Lower lobe of right lung (tissue), 2 donors: ENCODE data around the gene LTB4R. TPM values are rescaled to one million over a fixed set of nuclear protein-coding genes. Genes with fewer than 3 reads are reported as not detected.
A peak's percentile ranks its signal among the peaks of the same experiment; 100 is the strongest.

Experiments used
- ATAC-seq, 2 donors: fragments of 200-7000 bp; cut with Tn5 transposase; one replicate each; pipeline ENCODE4 v1.9.1; 2020 to 2022; ENCODE audit warnings: mild to moderate bottlenecking in 2 of 2, moderate library complexity in 2 of 2
- DNase-seq: peaks from one replicate; pipeline ENCODE4 v3.0.0-alpha.2; 2020
- H3K27ac ChIP-seq: fragments of 200-600 bp; one replicate; pipeline ENCODE4 v1.8.0; 2022
- H3K27me3 ChIP-seq: fragments of 200-600 bp; one replicate; pipeline ENCODE4 v1.8.0; 2022; ENCODE audit warnings: low read depth
- H3K36me3 ChIP-seq: fragments of 200-600 bp; one replicate; pipeline ENCODE4 v1.8.0; 2022; ENCODE audit warnings: mild to moderate bottlenecking
- H3K4me1 ChIP-seq: fragments of 200-600 bp; one replicate; pipeline ENCODE4 v1.8.0; 2022
- H3K4me3 ChIP-seq: fragments of 200-600 bp; one replicate; pipeline ENCODE4 v1.8.0; 2022; ENCODE audit warnings: mild to moderate bottlenecking
- H3K9me3 ChIP-seq: fragments of 200-600 bp; one replicate; pipeline ENCODE4 v1.8.0; 2022
- intact Hi-C: fragments of 100-400 bp; cut with DNase I; formaldehyde crosslinking; loops from one replicate; pipeline ENCODE4 v1.11.0; 2022
- total RNA-seq: library from RNA; stranded (reverse); fragmentation: NEBNext Ultra II Directional; extraction: Animal tissue kit (Norgen Biotek cat#: 25700); gene quantifications from one replicate; pipeline ENCODE4 v1.2.1, GENCODE V29; 2021
- TF ChIP-seq, protein P1 (sequence below): fragments of 200-600 bp; IDR thresholded peaks from one replicate; pipeline ENCODE4 v1.8.0; 2022; ENCODE audit warnings: antibody characterized with exemption, mild to moderate bottlenecking
- donor health status: DM: no; HTN: yes; CAD: no; lungs with severe emphysema.

LTB4R gene
- total RNA-seq, 1 donor from 2014 or later: 14.1 TPM

DNA sequence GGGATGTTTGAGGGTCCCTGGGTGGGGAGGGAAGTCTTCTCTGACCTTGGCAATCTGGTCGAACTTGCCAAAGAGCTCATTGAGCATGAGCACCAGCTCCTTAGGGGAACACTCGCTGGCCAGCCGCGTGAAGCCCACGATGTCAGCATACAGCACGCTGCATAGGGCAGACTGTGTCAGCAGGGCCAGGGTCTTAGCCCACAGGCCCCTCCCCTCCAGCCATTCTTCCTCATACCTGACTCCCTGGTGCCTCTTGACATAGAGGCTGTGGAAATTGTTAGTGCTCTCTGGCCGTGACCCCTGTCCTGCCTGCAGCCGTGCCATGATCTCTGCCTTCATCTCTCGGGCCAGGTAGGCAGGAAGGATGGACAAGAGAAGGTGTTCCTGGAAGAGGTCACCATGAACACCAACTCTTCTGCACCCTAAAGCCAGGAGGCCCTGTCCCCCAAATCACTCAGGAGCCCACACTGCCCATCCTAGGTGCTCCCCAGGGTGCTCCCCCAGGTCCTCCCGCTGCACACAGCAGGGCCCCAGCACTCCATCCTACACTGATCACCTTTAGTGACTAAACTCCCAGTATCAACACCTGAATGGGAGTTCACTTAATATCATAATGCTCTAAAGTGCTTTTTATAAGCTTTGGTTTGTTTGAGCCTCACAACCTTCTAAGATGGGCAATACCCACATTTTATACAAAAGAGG is 19.8 kb downstream of the LTB4R start:
- no peak overlapping the region for H3K27ac ChIP-seq
- no peak for DNase-seq

DNA sequence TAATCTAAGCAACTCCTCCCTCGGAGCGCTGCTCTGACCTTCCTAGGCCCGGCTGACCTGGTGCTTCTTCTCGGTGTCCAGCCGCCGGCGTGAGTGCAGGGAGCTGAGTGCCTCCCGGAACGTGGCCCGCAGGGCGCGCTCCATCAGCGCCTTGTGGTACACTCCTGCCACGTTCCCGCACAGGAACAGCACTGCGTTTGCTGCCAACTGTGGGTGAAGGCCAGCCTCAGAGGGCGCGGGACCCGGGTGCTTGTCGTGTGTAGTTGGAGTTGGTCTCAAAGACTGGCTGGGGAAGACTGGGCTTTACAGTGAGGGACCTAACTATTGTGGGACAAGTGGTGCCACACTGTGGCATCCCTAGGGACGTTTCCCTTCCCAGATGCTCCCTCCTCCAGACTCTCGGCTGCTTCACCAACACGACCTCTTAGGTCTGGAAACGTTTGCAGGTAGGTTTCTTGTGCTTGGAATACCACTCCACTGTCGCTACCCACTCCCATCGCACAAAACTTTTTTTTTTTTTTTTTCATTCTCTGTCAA is 20.5 kb downstream of the LTB4R start:
- Histone ChIP-seq H3K27ac (no peak overlapping the region), H3K27me3 (peaks cover 15% of the 10 kb centered on the region), H3K4me1 (peaks cover 81% of the 10 kb centered on the region), H3K9me3 (no peaks in the 10 kb centered on the region), H3K4me3 (no peak overlapping the region), H3K36me3 (peaks cover 11% of the 10 kb centered on the region)
- TF ChIP-seq, protein P1, sequence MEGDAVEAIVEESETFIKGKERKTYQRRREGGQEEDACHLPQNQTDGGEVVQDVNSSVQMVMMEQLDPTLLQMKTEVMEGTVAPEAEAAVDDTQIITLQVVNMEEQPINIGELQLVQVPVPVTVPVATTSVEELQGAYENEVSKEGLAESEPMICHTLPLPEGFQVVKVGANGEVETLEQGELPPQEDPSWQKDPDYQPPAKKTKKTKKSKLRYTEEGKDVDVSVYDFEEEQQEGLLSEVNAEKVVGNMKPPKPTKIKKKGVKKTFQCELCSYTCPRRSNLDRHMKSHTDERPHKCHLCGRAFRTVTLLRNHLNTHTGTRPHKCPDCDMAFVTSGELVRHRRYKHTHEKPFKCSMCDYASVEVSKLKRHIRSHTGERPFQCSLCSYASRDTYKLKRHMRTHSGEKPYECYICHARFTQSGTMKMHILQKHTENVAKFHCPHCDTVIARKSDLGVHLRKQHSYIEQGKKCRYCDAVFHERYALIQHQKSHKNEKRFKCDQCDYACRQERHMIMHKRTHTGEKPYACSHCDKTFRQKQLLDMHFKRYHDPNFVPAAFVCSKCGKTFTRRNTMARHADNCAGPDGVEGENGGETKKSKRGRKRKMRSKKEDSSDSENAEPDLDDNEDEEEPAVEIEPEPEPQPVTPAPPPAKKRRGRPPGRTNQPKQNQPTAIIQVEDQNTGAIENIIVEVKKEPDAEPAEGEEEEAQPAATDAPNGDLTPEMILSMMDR: no peak
- ATAC-seq: no peak
- intact Hi-C loops: no loop called here
- no peak for DNase-seq

More for the DNA sequence above, 19.8 kb downstream of the LTB4R start:
- Histone ChIP-seq H3K9me3 (no peaks in the 10 kb centered on the region), H3K4me1 (peaks cover 79% of the 10 kb centered on the region), H3K27me3 (peaks cover 15% of the 10 kb centered on the region), H3K36me3 (peaks cover 10% of the 10 kb centered on the region), H3K4me3 (no peak overlapping the region)
- intact Hi-C loops: no loop called here
- no peak for ATAC-seq
- TF ChIP-seq, protein P1: no peak

DNA sequence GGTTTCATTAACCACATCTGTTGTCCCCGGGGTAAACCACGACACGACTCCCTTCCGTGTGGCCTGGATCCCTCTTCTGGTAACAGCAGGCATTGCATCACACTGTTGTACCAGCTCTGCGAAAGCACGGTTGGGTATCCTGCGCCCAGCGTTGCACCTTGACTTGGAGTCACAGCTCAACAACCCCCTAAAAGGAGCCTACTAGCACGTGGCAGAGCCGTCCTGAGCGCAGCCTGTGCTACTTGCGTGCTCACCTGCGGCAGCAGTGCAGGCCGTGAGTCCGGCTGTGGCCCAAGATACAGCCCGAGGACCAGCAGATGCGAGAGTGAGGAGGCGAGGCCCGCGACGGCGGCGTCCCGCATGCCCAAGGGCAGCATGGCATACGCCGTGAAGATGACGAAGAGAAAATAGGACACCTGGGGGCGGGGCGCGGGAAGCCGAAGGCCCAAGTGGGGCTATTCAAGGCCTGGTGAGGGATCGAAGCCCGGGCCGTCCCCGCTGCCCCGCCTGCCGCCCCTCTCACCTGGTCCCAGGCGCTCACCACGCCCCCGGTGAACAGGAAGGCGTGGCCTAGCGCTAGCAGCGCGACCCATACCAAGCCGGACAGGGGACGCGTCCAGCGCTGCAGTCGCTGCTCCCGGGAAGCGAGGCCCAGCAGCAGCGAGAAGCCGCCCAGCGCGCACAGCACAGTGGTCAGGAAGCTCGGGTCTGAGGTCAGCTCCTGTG is 21.1 kb downstream of the LTB4R start:
- Histone ChIP-seq H3K27ac (no peak overlapping the region), H3K9me3 (no peaks in the 10 kb centered on the region), H3K27me3 (peaks cover 15% of the 10 kb centered on the region), H3K4me1 (peaks cover 76% of the 10 kb centered on the region), H3K36me3 (peaks cover 17% of the 10 kb centered on the region), H3K4me3 (peak overlapping the region; percentile 58)
- TF ChIP-seq, protein P1: peak; percentile 69
- intact Hi-C loops: no loop called here
- peak; percentile 79 for DNase-seq
- peak; percentile 80 to 82 for ATAC-seq

DNA sequence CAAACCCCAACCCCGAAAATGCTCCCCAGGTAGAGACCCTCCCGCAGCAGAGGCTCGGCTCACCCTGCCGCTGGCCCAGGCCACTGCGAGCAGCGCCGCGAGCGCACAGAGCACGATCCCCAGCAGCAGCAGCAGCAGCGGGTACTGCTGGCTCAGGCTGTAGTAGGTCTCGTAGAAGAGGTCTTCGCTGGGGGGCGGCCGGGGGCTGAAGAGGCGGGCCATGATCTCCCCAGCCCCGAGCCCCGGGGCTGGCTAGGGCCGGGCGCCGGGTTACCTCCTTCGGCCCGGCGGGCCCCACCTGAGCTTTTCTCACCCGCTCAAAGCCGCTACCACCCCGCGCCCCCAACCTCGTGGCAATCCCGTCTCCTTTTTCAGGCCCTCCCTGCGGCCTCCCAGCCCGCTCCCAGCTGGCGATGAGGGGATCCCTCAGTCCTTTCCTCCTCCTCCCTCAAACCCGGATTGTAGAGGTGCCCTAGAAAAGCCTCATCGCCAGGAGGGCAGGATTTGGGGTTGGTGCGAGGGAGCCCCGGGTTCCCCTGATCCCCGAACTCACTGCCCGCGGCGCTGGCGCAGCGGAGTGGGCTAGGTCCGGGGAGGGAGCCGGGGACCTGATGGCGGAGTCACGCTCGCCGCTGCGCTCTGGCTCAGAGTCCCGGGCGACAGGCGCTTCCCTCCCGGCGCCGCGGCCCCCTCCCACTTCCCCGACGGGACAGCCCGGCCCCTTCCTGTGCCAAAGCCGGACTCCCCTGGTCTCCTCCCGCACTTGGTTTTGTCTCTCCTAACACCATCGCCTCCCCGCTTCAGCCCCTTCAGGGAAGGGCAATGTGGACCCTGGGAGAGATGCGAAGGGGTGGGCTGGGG is 23.4 kb downstream of the LTB4R start, which contains the start of gene ADCY4:
Gene ADCY4 (minus strand): TSS at position 641 of the 861 bp plus-strand sequence. CDS start 419 bp downstream, at position 222.
- ATAC-seq (peak in 1 of 2 donors; percentile 21), DNase-seq (peak; percentile 66)
- Histone ChIP-seq H3K27ac (peak within 1 kb of the TSS; percentile 83), H3K27me3 (peaks cover 15% of the 10 kb centered on the region), H3K4me3 (peak within 1 kb of the TSS; percentile 58), H3K4me1 (peaks cover 71% of the 10 kb centered on the region), H3K9me3 (no peaks in the 10 kb centered on the region), H3K36me3 (peaks cover 26% of the 10 kb centered on the region)
- TF ChIP-seq, protein P1: no peak
- intact Hi-C loops: no loop called here
